Central memory CD8-positive, alpha-beta T cell (primary cell): Measurements from ENCODE around the gene C2orf49.

Experiments used
- ATAC-seq: fragments of 150-1000 bp; cut with Tn5 transposase; replicated peaks from 2 replicates; pipeline ENCODE4 v1.10.0; 2022; ENCODE audit warnings: mild to moderate bottlenecking, moderate FRiP score, moderate number of reproducible peaks; ENCODE audit not compliant: poor library complexity, severe bottlenecking; ENCODE audit errors: extremely low read depth
- DNase-seq, 2 donors: peaks; one replicate each; pipeline ENCODE4 v3.0.0; 2021; ENCODE audit warnings: low spot score in 2 of 2
- H3K27ac Mint-ChIP-seq: one replicate; pipeline ENCODE4 v1.8.0; 2022; ENCODE audit warnings: low read depth, mild to moderate bottlenecking, moderate library complexity, mixed read lengths
- H3K27me3 Mint-ChIP-seq: one replicate; pipeline ENCODE4 v1.8.0; 2022; ENCODE audit warnings: mixed read lengths
- H3K36me3 Mint-ChIP-seq: one replicate; pipeline ENCODE4 v1.8.0; 2022; ENCODE audit warnings: mild to moderate bottlenecking, moderate library complexity, mixed read lengths; ENCODE audit not compliant: insufficient read depth
- H3K4me1 Mint-ChIP-seq: one replicate; pipeline ENCODE4 v1.8.0; 2022; ENCODE audit warnings: mixed read lengths
- H3K4me3 Mint-ChIP-seq: one replicate; pipeline ENCODE4 v1.8.0; 2022; ENCODE audit warnings: mild to moderate bottlenecking, moderate library complexity, mixed read lengths
- H3K9me3 Mint-ChIP-seq: one replicate; pipeline ENCODE4 v1.8.0; 2022; ENCODE audit warnings: mixed read lengths

C2orf49 gene

GRCh38 chr2:105307146-105307545 lies 30.2 kb upstream of the C2orf49 start:
- Mint-ChIP-seq H3K27ac (no peak overlapping the region), H3K4me3 (no peak overlapping the region), H3K4me1 (peaks cover 38% of the 10 kb centered on the region), H3K9me3 (no peaks in the 10 kb centered on the region), H3K27me3 (no peaks in the 10 kb centered on the region), H3K36me3 (peaks cover 25% of the 10 kb centered on the region)
- DNase-seq: no peak
- no peak for ATAC-seq

DNA sequence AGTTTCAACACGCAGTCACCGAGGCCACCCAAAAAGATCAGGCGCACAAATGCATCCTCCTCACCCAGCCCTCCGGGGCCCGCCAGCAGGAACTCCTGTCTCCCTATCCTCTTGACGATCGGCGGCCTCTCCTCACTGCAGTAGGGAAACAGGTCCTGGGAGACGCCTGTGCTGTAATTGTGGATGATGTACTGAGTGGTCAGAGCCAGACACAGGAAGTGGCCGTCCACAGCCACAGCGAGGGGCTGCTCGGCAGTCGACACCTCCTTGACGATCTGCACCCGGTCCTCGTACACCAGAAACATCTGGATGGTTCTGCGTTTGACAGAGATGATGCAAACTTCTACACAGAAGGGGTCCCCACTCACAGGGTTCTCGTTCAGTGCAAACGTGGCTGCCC lies 29.8 kb upstream of the C2orf49 start:
- Mint-ChIP-seq H3K9me3 (no peaks in the 10 kb centered on the region), H3K4me3 (no peak overlapping the region), H3K27ac (no peak overlapping the region), H3K36me3 (peaks cover 25% of the 10 kb centered on the region), H3K27me3 (no peaks in the 10 kb centered on the region), H3K4me1 (peaks cover 34% of the 10 kb centered on the region)
- no peak for DNase-seq
- ATAC-seq: no peak

DNA sequence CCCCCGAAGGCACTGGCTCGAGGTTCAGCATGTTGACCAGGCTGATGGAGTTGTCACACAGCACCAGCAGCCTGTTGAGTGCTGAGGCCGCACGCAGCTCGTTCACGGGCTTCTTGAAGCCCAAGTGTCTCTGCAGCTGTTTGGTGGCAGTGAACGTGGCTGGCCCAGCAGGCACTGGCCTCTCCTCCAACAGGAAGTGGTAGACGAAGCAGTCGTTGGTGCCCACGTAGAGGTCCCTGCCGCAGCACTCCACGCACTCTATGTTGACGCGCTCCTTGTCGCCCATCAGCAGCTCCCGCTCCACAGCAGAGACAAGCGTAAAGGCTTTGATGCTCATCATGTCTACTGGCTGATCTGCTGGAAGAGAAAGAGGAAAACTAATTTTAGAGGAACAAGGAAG lies 29.4 kb upstream of the C2orf49 start:
- H3K4me3 Mint-ChIP-seq: no peak overlapping the region
- no peak overlapping the region for H3K27ac Mint-ChIP-seq

GRCh38 chr2:105308382-105309146 lies 28.8 kb upstream of the C2orf49 start:
- Mint-ChIP-seq H3K27me3 (no peaks in the 10 kb centered on the region), H3K4me3 (no peak overlapping the region), H3K9me3 (no peaks in the 10 kb centered on the region), H3K36me3 (peaks cover 24% of the 10 kb centered on the region), H3K4me1 (peaks cover 28% of the 10 kb centered on the region), H3K27ac (no peak overlapping the region)
- ATAC-seq (no peak), DNase-seq (no peak)

More for the DNA sequence above, 29.4 kb upstream of the C2orf49 start:
- Mint-ChIP-seq H3K36me3 (peaks cover 25% of the 10 kb centered on the region), H3K27me3 (no peaks in the 10 kb centered on the region), H3K9me3 (no peaks in the 10 kb centered on the region), H3K4me1 (peaks cover 30% of the 10 kb centered on the region)
- DNase-seq (no peak), ATAC-seq (no peak)

DNA sequence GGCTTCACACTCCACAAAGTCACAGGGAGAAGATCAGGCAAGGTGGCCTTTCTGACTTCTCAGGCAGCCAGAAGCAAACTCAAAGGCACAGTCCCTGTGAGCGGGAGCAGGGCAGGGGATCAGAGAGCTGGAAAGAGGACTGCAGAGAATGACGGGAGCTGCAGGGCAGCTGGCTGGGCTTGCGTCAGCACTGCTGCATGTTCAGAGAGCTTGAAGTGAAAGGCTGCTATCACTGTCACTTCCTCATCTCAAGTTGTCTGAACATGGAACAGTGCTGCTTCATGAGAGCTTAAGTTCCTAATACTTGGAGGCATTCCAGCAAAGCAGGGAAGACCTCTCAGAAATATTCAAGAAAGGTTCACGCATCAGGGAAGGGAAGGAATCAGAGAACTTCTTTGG lies 28.2 kb upstream of the C2orf49 start:
- Mint-ChIP-seq H3K27ac (no peak overlapping the region), H3K4me1 (peaks cover 30% of the 10 kb centered on the region), H3K9me3 (no peaks in the 10 kb centered on the region), H3K4me3 (no peak overlapping the region), H3K27me3 (no peaks in the 10 kb centered on the region), H3K36me3 (peaks cover 24% of the 10 kb centered on the region)
- no peak for DNase-seq
- no peak for ATAC-seq

DNA sequence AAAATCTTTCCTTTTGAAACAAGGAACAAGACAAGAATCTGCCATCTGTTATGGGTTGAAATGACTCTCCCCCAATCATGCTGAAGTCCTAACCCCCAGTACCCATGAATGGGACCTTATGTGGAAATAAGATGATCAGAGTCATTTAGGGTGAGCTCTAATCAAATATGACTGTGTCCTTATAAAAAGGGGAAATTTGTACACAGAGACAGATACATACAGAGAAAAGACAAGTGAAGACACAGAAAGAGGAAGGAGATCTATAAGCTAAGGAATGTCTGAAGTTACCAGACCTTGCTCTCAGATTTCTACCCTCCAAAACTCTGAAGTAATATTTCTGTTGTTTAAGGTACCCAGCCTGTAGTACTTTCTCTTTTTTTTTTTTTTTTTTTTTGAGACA lies 23.5 kb upstream of the C2orf49 start:
- Mint-ChIP-seq H3K27me3 (no peaks in the 10 kb centered on the region), H3K4me3 (no peak overlapping the region), H3K36me3 (peaks cover 4% of the 10 kb centered on the region), H3K4me1 (peaks cover 45% of the 10 kb centered on the region), H3K27ac (no peak overlapping the region), H3K9me3 (no peaks in the 10 kb centered on the region)
- ATAC-seq (no peak), DNase-seq (no peak)

- Mint-ChIP-seq H3K36me3 (peaks cover 4% of the 10 kb centered on the region), H3K4me3 (no peak overlapping the region), H3K9me3 (no peaks in the 10 kb centered on the region), H3K4me1 (peaks cover 47% of the 10 kb centered on the region), H3K27me3 (no peaks in the 10 kb centered on the region), H3K27ac (no peak overlapping the region)
- DNase-seq: no peak
- no peak for ATAC-seq
These were observed 22.0 kb upstream of the C2orf49 start for GRCh38 chr2:105315314-105315713.

- H3K9me3 Mint-ChIP-seq: no peaks in the 10 kb centered on the region
- H3K27me3 Mint-ChIP-seq: no peaks in the 10 kb centered on the region
- no peak for ATAC-seq
These were observed 19.4 kb upstream of the C2orf49 start for GRCh38 chr2:105317937-105318336.

DNA sequence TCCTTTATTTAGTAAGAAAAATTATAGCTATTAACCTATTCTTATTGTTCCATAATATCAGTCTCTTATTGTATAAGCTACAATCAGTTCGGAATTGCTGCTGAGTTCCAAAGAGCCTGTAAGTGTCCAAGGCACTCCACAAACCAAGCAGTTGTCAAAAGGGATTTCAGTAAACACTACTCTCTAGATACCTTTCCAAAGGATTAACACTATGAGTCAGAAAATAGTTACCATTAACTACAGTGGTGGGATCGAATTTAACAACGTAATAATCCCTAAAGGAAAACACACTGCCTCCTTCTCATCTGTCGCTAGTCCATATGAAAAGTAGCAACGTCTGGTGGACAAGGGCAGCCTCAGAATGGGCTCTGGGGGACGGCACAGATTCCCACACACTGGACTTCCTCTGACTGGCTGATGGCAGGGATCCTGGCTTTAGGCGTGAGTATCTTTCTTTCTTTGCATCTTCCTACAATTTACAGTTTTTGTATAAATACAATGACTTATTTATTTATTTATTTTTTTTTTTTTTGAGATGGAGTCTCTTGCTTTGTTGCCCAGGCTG lies 16.6 kb upstream of the C2orf49 start:
- ATAC-seq (no peak), DNase-seq (no peak)
- Mint-ChIP-seq H3K4me1 (peaks cover 53% of the 10 kb centered on the region), H3K27me3 (no peaks in the 10 kb centered on the region), H3K36me3 (peaks cover 4% of the 10 kb centered on the region), H3K4me3 (no peak overlapping the region), H3K9me3 (no peaks in the 10 kb centered on the region), H3K27ac (no peak overlapping the region)

More at GRCh38 chr2:105317937-105318336, 19.4 kb upstream of the C2orf49 start:
- Mint-ChIP-seq H3K27ac (no peak overlapping the region), H3K4me1 (peaks cover 47% of the 10 kb centered on the region), H3K4me3 (no peak overlapping the region), H3K36me3 (peaks cover 6% of the 10 kb centered on the region)
- DNase-seq: no peak

- no peak overlapping the region for H3K4me3 Mint-ChIP-seq
- no peaks in the 10 kb centered on the region for H3K27me3 Mint-ChIP-seq
- no peak overlapping the region for H3K27ac Mint-ChIP-seq
- H3K36me3 Mint-ChIP-seq: peaks cover 4% of the 10 kb centered on the region
- ATAC-seq (no peak), DNase-seq (no peak)
- peaks cover 48% of the 10 kb centered on the region for H3K4me1 Mint-ChIP-seq
- H3K9me3 Mint-ChIP-seq: no peaks in the 10 kb centered on the region
These were observed 15.3 kb upstream of the C2orf49 start for GRCh38 chr2:105321875-105322646.

DNA sequence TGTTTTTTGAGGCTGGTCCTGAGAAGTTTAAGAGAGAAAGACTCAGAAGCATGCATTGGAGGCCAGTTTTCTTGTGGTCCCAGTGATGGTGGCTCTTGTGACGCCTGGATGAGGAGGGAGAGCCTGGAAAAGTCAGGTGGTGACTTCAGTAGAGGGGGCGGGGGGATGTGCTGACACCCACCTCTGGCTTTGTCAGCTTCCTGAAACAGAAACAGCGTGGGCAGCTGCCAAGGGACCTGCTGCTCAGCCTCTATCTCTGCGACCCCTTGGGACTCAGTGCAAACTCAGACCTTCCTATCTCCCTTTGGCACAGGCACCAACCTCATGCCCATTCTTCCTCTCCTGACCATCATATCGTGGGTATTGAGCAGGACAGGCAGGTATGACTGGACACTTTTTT lies 14.2 kb upstream of the C2orf49 start:
- no peak overlapping the region for H3K4me3 Mint-ChIP-seq
- DNase-seq (no peak), ATAC-seq (no peak)
- H3K36me3 Mint-ChIP-seq: peaks cover 4% of the 10 kb centered on the region
- peaks cover 47% of the 10 kb centered on the region for H3K4me1 Mint-ChIP-seq
- no peaks in the 10 kb centered on the region for H3K9me3 Mint-ChIP-seq
- H3K27ac Mint-ChIP-seq: peak overlapping the region; percentile 36
- no peaks in the 10 kb centered on the region for H3K27me3 Mint-ChIP-seq

- ATAC-seq (no peak), DNase-seq (no peak)
- H3K4me1 Mint-ChIP-seq: peaks cover 51% of the 10 kb centered on the region
- no peak overlapping the region for H3K4me3 Mint-ChIP-seq
- H3K9me3 Mint-ChIP-seq: no peaks in the 10 kb centered on the region
- peaks cover 7% of the 10 kb centered on the region for H3K36me3 Mint-ChIP-seq
- H3K27ac Mint-ChIP-seq: no peak overlapping the region
- H3K27me3 Mint-ChIP-seq: no peaks in the 10 kb centered on the region
These were observed 13.2 kb upstream of the C2orf49 start for GRCh38 chr2:105324101-105324500.

DNA sequence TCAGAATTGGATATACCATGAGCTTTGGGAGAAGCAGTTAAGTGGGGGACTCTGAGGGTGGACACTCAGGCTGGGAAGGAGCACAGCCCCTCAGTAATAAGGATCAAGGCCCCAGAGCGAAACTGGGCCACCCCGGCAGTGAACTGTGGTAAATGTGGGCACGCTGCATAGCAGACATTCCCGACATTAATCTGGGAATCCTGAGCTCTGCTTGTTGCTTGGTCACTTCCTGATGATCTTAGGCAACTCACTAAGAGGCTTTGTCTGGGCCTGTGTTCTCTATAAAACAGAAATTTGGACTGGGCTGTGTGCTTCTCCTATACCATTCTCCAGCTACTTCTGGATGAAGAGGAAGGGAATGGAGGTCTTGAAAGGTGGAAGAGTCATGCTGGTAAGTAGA lies 12.6 kb upstream of the C2orf49 start:
- no peaks in the 10 kb centered on the region for H3K9me3 Mint-ChIP-seq
- no peaks in the 10 kb centered on the region for H3K27me3 Mint-ChIP-seq
- H3K4me1 Mint-ChIP-seq: peaks cover 54% of the 10 kb centered on the region
- H3K27ac Mint-ChIP-seq: no peak overlapping the region
- DNase-seq: no peak
- no peak overlapping the region for H3K4me3 Mint-ChIP-seq
- H3K36me3 Mint-ChIP-seq: peaks cover 9% of the 10 kb centered on the region
- ATAC-seq: no peak
